HG03025 (cell line): ENCODE data around the gene CFAP161.

Source experiments
- ATAC-seq: cut with Tn5 transposase; IDR thresholded peaks from one replicate; pipeline ENCODE4 v1.9.1; 2021; ENCODE audit warnings: mild to moderate bottlenecking, moderate library complexity; ENCODE audit not compliant: unreplicated experiment, low FRiP score

CFAP161 gene, protein sequence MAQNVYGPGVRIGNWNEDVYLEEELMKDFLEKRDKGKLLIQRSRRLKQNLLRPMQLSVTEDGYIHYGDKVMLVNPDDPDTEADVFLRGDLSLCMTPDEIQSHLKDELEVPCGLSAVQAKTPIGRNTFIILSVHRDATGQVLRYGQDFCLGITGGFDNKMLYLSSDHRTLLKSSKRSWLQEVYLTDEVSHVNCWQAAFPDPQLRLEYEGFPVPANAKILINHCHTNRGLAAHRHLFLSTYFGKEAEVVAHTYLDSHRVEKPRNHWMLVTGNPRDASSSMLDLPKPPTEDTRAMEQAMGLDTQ

DNA sequence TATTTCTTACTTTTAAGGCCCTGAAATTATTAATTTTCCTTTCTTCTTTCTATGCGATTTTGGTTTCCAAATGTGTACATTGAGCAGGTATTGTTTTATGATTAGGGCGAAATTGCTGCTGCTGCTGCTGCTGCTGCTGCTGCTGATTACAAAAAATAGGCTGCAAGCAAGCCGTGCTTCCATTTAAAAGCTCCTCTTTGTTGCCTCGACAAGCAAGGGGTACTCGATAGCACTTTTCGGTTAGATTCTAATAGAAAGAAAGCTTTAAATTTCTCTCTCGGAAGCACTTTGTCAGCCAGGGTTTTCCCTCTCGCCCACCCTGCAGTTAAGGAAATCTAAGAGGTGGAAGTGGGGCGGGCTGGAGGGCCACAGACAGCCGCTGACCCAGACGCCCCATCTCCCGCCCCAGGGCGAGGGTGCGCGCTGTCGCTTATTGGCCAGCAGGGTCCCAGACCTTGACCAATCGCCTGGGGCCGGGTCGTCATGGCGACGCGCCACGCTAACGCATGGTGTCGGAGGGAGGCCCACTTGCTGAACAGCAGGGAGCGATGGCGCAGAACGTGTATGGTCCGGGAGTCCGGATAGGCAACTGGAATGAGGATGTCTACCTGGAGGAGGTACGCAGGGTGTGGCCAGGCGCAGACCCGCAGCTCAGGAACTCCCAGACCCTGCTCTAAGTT is at the start of gene CFAP161:
Gene CFAP161, plus strand, starts transcription at position 489 of the 680 bp plus-strand sequence. Its CDS starts 60 bp downstream, at position 549.
- no peak for ATAC-seq

DNA sequence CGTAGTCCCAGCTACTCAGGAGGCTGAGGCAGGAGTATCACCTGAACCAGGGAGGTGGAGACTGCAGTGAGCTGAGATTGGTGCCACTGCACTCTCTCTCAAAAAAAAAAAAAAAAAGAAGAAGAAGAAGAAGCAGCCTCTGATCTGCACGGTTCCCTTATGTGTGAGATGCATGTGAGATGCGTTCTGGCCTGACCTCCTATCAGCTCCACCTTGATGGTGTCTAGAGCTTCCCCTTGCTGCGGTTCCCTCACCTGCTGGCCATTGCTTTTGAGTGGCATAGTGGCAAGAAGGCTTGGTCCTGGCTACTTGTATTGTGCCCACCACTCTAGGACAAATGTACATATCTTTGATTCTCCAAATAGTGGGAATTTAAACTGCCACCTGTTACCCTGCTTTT is 49.4 kb upstream of the CFAP161 start:
- no peak for ATAC-seq

DNA sequence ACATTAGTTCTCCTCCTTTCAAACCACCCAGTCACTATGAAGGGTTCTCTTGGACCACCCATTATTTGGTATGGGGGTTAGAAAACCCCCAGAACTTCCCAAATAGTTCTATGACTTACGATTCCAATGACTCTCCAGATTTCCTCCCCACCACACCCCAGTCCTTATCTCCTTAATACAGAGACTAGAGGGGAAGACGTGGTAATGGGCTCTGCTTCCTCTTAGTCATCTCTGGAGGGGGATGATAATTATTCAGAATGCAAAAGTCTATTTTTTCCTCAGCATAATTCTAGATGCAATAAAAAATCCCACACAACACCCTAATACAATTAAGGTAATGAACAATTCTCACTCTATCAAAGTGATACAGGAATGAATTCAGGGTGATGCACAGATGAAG is 48.9 kb upstream of the CFAP161 start:
- ATAC-seq = no peak

DNA sequence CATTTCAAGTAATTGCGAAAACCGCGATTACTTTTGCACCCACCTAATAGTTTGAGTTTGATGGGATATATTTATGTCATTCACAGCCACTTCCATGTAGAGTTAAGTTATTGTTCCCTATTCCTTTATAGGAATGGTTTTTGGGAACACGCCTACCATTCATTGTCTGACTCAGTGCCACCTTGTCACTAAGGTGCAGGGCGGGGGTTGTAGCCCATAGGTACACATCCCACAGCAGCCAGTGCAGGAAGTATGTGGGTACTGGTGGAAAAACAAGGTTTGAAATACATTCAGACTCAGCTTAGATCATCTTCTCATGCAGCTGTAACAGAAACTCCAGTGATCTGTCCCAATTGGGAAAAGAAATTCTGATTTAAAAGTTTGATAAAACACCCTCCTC is 48.2 kb upstream of the CFAP161 start:
- no peak for ATAC-seq

DNA sequence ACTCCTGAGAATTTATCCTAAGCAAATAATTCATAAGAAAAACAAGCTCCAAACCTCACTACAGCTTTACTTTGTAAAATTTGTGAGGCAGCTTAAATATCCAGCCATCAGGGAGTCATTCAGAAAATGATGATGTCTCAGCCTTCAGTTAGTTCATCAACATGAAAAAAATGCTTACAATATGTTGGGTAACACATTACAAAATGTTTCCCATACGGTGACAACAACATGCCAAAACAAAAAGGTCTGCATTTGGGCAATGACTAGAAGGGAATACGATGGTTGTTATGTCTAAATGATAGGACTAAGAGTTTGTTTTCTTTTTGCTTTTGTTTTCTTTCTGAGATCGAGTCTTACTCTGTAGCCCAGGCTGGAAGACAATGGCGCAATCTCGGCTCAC is 47.0 kb upstream of the CFAP161 start:
- no peak for ATAC-seq

DNA sequence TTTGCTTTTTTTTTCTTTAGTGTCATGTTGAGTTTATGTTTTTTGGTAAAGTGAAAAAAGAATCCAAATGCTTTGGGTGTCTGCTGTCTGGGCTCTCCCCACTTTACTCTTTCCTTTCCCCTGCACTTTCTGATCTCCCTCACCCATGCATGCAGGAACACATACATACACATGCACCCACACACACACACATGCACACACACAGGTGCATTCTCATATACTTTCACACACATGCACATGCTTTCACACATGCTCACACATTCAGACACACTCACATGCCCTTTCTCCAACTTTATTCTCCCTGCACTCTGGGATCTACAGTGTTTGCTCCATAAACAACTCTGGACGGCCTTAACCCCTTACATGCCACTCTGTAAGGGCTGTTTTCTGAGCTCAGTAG is 46.4 kb upstream of the CFAP161 start:
- ATAC-seq = no peak

DNA sequence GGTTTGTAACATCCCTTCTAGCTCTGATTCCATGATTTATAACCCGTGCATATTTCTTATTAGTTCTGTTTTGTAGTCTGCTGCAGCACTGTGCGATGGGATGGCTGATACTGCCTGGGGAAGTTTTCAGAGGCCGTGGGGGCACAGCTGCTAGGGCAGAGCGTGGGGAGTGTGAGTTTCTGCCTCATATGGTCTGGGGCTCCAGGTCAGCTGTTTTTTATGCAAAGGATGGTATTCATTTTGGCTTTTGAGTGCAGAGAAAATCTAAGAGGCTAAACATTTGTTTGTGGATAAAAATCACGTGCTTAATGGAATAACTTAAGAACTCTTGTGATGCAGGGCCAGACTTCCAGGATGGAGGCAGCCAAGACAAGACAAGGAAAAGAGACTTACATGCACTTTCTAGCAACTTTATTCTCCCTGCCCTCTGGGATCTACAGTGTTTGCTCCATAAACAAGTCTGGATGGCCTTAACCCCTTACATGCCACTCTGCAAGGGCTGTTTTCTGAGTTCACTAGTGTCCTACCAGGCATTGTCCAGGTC is 45.5 kb upstream of the CFAP161 start:
- no peak for ATAC-seq

DNA sequence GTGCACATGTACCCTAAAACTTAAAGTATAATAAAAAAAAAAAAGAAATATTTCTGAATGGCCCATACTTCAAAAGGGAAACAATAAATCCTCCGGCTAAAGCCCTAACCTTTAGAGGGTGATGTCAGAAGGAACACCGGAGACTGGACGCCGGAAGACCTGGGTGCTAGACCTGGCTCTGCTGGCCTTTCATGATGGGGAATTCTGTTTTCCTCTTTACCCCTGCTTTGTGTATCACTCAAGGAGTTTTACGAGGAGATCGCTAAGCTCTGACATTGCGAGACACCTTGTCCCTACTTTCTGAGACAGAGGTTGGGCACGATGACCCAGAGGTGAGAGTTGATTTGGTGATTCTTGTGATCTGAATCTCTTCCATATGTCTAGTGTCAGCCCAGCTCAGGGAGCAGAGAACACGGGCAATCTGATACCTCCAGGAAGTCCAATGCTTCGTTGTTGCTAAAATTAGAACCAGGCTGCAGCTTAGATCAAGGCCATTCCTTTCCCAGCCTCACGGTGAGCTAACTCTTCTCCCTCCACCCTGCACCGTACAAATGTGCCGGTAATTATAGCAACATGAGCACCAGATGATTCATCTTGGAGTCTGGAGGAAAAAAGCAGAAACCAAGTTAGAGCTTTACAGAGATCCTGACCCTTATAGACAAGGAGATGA is 42.0 kb upstream of the CFAP161 start:
- ATAC-seq = no peak

DNA sequence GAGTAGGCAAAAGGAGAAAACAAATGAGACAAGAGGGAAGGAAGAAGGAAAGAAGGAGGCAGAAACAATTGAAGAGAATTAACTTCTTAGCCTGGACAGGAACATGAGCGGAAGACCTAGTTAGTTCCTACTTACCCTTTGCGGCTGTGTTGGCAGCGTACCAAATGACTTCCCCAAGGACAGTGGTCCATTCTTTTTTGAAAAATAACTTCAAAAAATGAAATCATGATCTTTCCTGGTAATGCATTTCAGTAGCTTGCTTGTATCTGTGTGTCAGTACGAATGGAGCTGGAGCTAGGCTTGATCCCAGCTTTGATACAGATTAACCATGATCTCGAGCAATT is 41.5 kb upstream of the CFAP161 start:
- no peak for ATAC-seq

DNA sequence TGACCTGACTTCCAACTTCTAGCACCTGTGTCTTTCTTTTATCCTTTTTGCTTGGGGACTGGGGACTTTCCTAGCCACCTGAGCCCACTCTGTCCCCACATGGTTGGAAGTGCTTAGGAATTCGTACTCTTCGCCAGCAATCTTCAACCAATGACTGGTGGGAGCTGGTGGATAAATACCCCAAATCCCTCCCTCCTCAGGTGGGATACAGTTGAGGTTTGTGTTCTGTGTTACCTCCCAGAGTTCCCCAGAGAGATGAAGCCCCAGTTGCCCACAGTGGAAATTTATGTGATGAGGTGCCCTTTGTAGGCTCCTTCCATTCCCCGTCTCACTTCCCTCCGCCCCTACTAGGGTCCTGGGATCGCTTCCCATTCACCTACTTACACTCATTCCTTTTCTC is 40.1 kb upstream of the CFAP161 start:
- ATAC-seq = no peak

DNA sequence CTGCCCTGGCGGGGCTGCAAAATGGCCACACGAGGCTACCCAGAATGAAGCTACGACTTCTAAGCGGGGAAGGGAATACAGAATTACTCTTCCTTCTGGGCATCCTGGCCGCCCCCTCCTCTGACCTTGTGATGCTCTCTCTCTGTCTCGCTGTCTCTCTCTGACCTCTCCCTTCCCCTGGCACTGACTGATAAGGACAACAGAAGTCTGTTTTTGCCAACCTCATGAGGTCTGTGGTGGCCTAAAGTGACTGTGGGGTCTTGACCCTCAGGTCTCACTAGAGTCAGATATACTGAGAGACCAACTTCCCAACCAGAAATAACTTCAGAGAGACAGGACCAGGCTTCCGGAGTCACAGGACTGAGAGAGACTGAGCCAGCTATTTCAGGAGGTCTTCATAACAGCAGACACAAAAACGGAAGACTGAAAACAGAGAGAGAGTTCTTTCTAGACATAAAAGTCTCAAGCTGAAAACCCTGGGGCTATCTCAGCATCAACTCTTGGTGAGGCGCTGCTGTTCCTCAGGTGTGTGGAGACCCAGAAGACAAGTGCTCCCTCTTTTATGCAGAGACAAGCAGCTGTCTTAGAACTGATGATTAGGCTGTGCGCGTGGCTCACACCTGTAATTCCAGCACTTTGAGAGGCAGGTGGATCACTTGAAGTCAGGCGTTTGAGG is 38.2 kb upstream of the CFAP161 start:
- ATAC-seq = no peak

DNA sequence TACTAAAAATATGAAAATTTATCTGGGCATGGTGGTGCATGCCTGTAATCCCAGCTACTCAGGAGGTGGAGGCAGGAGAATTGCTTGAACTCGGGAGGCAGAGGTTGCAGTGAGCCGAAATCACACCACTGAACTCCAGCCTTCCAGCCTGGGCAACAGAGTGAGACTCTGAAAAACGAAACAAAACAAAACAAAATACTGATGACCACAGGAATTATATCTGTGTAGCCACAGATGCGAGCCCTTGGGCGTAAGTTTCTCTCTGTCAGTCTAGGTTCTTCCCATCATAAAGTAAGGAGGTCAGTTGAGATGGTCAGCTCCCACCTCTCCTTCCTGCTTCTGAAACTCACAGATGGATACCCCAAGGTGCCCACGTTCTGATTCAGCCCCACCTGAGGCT is 37.7 kb upstream of the CFAP161 start:
- no peak for ATAC-seq

DNA sequence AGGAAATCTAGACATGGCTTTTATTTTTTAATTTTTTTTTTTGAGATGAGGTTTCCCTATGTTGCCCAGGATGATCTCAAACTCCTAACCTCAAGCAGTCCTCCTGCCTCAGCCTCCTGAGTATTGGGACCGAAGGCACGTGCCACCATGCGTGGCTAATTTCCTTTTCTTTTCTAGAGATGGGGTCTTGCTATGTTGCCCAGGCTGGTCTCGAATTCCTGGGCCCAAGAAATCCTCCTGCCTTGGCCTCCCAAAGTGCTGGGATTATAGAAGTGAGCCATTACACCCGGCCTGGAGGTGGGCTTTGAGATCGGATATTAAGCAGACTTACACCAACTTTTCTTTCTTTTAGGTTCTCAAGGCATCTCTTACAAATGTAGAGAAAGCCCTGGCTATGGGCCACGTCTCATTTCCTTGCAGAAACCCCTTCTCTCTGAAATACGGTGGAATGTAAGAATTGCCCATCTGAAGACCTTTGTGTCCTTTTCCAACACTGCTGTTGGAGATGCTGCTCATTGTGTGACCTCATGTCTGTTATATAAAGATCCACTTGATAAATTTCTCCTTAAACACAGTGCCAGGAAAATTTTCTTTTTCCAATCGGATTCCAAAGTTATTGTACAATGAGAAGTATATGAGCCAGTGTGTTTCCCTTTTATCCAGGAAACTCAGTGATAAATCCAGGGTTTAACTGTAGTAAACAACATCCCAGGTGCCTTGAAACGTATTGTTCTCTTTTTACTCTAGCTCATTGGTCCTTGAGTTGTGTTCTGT is 36.8 kb upstream of the CFAP161 start:
- ATAC-seq = no peak

DNA sequence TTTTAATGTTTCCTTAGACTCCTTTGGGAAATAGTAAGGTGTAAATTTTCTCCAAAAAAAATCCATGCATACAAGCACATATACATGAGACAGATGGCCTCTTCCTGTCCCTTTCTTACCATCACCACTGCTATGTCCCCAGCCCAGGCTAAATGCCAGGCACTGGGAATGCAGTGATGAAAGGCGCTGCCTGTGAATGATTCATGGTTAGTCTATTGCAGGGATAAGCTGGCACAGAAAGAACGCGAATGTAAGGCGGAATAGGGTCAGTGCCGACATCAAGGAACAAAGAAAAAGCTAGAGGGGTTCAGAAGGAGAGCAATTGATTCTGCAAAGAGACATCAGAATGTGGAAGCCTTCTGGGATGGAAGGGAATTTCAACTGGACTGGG is 36.2 kb upstream of the CFAP161 start:
- no peak for ATAC-seq

DNA sequence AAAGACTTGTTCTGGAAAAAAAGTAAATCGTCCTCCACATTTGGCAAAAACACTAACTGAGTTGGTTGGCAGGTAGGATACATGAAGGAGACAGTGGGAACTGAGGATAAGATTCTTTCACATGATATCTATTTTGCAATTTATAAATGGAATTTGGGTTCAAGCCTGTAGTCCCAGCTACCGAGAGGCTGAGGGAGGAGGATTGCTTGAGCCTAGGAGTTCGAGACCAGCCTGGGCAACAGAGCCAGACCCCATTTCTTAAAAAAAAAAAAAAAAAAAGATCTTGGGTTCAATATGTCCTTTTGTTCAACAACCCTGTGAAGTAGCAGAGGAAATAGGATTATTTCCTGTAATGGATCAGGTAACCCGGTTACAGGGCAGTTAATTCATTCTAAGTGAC is 35.7 kb upstream of the CFAP161 start:
- ATAC-seq = no peak

DNA sequence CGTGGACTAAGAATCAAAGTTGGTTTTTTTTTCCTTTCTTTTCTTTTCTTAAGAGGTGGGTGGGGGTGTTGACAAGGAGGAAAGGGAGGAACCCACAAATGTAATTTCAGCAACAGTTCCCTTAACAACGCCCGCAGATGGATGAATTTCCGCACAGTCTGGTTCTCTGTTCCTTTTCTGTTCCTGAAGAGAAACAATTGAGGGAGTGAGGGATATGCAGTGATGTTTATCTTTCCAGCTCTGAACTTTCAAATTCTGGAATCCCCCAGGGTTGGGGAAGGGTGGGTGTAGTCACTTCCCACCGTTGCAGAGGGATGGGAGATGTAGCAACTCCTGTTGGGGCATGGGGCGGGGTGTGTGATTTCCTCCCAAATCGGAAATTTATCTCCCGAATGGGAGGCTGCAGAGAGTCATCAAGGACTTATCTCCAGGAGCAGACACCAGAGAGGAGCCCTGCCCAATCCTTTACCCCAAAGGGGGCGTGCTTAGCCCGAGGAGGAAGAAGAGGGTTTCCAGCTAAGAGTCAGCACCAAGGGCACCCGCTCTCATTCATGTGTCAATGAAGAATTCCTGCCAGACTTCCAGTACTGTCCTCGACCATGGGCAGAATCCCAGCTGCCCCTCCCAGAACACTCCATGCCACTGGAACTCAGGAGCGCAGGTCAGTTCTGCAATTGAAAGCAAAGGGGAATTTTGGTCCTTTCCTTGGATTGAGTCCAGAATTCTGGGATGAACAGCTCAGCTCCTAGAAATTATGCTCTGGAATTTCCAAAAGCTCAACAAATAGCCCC is 35.0 kb upstream of the CFAP161 start:
- no peak for ATAC-seq

DNA sequence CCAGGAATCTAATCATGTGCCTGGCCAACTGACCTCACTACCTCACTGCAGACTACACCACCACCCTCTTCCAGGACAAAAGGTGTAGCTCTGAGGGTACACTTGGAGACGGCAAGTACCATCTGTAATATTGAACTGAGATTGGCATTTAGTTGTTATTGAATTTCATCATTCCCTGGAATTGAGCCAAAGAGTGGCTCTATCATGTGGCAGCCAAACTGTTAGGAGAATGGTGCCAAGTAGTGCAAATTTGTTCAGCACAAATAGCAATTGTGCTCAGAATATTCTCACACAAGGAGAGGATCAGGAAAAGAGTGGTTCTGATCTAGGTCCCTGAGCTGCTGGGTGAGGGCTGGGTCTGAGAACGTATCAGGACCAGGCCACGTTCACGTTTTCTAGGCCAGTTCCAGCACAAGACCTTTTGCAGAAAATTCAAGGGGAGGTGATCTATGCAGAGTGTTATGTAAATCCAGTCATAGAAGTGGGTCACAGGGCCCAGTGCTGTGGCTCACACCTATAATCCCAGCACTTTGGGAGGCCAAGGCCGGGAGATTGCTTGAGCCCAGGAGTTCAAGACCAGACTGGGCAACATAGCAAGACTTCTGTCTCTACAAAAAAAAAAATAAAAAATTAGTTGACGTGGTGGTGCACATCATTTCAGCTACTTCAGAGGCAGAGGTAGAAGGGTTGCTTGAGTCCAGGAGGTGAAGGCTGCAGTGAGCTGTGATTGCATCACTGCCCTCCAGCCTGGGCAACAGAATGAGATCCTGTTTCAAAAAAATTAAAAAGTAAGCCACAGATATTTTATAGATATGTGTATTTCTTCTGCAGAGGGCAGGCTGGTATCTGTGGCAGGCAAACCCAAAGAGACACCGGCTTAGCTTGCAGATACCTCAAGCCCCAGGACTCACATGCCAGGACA is 31.9 kb upstream of the CFAP161 start:
- no peak for ATAC-seq

DNA sequence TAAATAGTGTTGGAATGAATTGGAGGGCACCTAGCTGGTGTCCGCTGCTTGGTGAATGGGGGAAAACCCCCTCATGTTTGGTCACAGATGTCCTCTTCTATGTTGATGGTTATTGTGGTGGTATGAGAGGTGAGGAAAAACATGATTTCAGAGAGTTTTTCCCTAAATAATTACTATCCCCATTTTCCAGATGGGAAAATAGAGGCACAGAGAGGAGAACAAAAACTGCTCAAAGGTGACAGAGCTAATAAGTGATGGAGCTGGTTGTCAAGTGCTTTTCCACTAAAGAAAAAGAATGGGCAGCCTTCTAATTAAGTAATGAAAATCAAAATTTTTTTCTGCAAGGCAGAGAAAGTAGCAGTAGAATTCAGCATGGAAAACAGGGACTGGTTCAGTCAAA is 30.2 kb upstream of the CFAP161 start:
- ATAC-seq = no peak

DNA sequence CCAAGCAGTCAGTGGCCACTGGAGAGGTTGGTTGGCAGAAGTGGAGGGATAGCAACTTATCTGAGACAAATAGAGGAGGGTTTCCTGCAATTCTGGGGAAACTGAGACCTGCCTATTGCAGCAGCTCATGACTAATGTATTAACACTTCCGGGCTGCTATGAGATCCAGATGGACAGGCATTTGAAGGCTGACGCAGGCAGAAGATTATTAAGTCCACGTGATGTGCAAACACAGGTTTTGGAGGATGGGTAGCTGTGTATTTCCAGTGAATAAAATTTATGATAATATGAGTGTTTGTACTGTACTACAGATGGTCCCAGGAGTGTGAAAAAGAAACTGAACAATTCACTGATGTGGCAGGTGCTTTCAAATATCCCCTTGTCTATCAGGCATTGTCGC is 28.5 kb upstream of the CFAP161 start:
- ATAC-seq = no peak
